CD14-positive monocyte (primary cell): ENCODE results near the gene FGF14. TPM values are rescaled to one million over a fixed set of nuclear protein-coding genes. Genes with fewer than 3 reads are reported as not detected.

Experiments used
- DNase-seq, 3 donors: peaks; one replicate each; pipeline ENCODE4 v3.0.0-alpha.2; 2011 to 2022
- H2AFZ ChIP-seq: 2 replicates; pipeline ENCODE4 v1.6.0; 2012; ENCODE audit warnings: mild to moderate bottlenecking, low read depth, low read length, inconsistent platforms; ENCODE audit not compliant: insufficient read depth, poor library complexity, severe bottlenecking
- H3K27ac ChIP-seq, 2 donors: 1 replicate in 1 of 2; 2 replicates in 1 of 2; pipeline ENCODE4 v1.5.1; 2012 to 2013; ENCODE audit warnings: low read length in 2 of 2, control low read depth in 1 of 2, inconsistent platforms in 1 of 2, low read depth in 1 of 2, mild to moderate bottlenecking in 1 of 2
- H3K27me3 ChIP-seq, 2 donors: one replicate each; pipeline versions ENCODE4 v1.6.0 to v1.6.1; 2011 to 2013; ENCODE audit warnings: low read length in 2 of 2; ENCODE audit not compliant: control insufficient read depth in 2 of 2, insufficient read depth in 2 of 2
- H3K36me3 ChIP-seq, 2 donors: replicated peaks in 1 of 2; 1 replicate in 1 of 2; 2 replicates in 1 of 2; pipeline versions ENCODE4 v1.5.1 to v1.6.1; 2012 to 2013; ENCODE audit warnings: low read length in 2 of 2, control low read depth in 1 of 2, inconsistent platforms in 1 of 2, mild to moderate bottlenecking in 1 of 2; ENCODE audit not compliant: insufficient read depth in 2 of 2, control insufficient read depth in 1 of 2
- H3K4me1 ChIP-seq, 2 donors: 1 replicate in 1 of 2; 2 replicates in 1 of 2; pipeline versions ENCODE4 v1.5.1 to v1.6.1; 2012 to 2013; ENCODE audit warnings: low read length in 2 of 2, control low read depth in 1 of 2, inconsistent platforms in 1 of 2, mild to moderate bottlenecking in 1 of 2, moderate library complexity in 1 of 2; ENCODE audit not compliant: insufficient read depth in 2 of 2, control insufficient read depth in 1 of 2
- H3K4me2 ChIP-seq: replicated peaks from 2 replicates; pipeline ENCODE3; 2012; ENCODE audit warnings: low read length, moderate library complexity, mild to moderate bottlenecking; ENCODE audit not compliant: poor library complexity, severe bottlenecking; ENCODE audit errors: extremely low read depth
- H3K4me3 ChIP-seq, 3 experiments: fragments of 200-600 bp in 1 of 3; sonication (generic) in 1 of 3; replicated peaks in 1 of 3; 1 replicate in 2 of 3; 2 replicates in 1 of 3; pipeline ENCODE4 v1.5.1; 2011 to 2013; ENCODE audit warnings: low read length in 3 of 3, mild to moderate bottlenecking in 3 of 3, control low read depth in 2 of 3, low read depth in 2 of 3, inconsistent platforms in 1 of 3, moderate library complexity in 1 of 3
- H3K79me2 ChIP-seq: 2 replicates; pipeline ENCODE4 v1.6.0; 2012; ENCODE audit warnings: mild to moderate bottlenecking, control low read depth, inconsistent platforms, low read length, moderate library complexity; ENCODE audit not compliant: insufficient read depth
- H3K9ac ChIP-seq: 2 replicates; pipeline ENCODE4 v1.6.0; 2017; ENCODE audit warnings: low read length, mild to moderate bottlenecking; ENCODE audit not compliant: insufficient read depth, poor library complexity, severe bottlenecking
- H3K9me3 ChIP-seq, 2 donors: replicated peaks in 1 of 2; 1 replicate in 1 of 2; 2 replicates in 1 of 2; pipeline versions ENCODE4 v1.5.1 to v1.6.1; 2012 to 2013; ENCODE audit warnings: low read length in 2 of 2, control low read depth in 1 of 2; ENCODE audit not compliant: control insufficient read depth in 1 of 2, insufficient read depth in 1 of 2
- H4K20me1 ChIP-seq: 2 replicates; pipeline ENCODE4 v1.6.0; 2012; ENCODE audit warnings: mild to moderate bottlenecking, low read length, control low read depth, moderate library complexity; ENCODE audit not compliant: insufficient read depth
- H3K27ac Mint-ChIP-seq, 7 donors: one replicate each; pipeline ENCODE4 v1.8.0; 2020; ENCODE audit warnings: mild to moderate bottlenecking in 7 of 7, mixed read lengths in 7 of 7, moderate library complexity in 6 of 7, inconsistent platforms in 2 of 7
- H3K27me3 Mint-ChIP-seq, 3 donors: one replicate each; pipeline ENCODE4 v1.8.0; 2021 to 2022; ENCODE audit warnings: low read depth in 3 of 3, mild to moderate bottlenecking in 3 of 3, mixed read lengths in 3 of 3, moderate library complexity in 3 of 3, inconsistent platforms in 1 of 3
- H3K36me3 Mint-ChIP-seq, 2 donors: one replicate each; pipeline ENCODE4 v1.8.0; 2020; ENCODE audit warnings: mixed read lengths in 2 of 2, inconsistent platforms in 1 of 2, mild to moderate bottlenecking in 1 of 2
- H3K4me1 Mint-ChIP-seq: one replicate; pipeline ENCODE4 v1.8.0; 2020; ENCODE audit warnings: mild to moderate bottlenecking, mixed read lengths
- H3K4me3 Mint-ChIP-seq, 2 donors: one replicate each; pipeline ENCODE4 v1.8.0; 2020; ENCODE audit warnings: mild to moderate bottlenecking in 2 of 2, mixed read lengths in 2 of 2, moderate library complexity in 1 of 2
- H3K9me3 Mint-ChIP-seq, 7 donors: one replicate each; pipeline ENCODE4 v1.8.0; 2020 to 2022; ENCODE audit warnings: mixed read lengths in 7 of 7, mild to moderate bottlenecking in 6 of 7, moderate library complexity in 6 of 7, inconsistent platforms in 2 of 7
- intact Hi-C, 2 donors: fragments of 100-400 bp; cut with micrococcal nuclease; formaldehyde crosslinking; loops; one replicate each; pipeline versions ENCODE4 v1.15.0 to v1.15.1; 2023
- polyA plus RNA-seq, 3 donors: library from polyadenylated mRNA; depleted of rRNA in 1 of 3; unstranded in 2 of 3; stranded (reverse) in 1 of 3; fragments of 300-500 nt in 2 of 3; fragments of >200 nt in 1 of 3; fragmentation: Illumina TruSeq in 2 of 3; gene quantifications; 1 replicate in 2 of 3; 2 replicates in 1 of 3; pipeline ENCODE4 v1.2.3, GENCODE V29; 2012 to 2021
- TF ChIP-seq, protein P1 (sequence below): fragments of 200-600 bp; IDR thresholded peaks from one replicate; pipeline ENCODE4 v1.8.0; 2022; ENCODE audit warnings: antibody characterized with exemption, mild to moderate bottlenecking

Gene FGF14
- polyA plus RNA-seq, 3 donors = not detected

DNA sequence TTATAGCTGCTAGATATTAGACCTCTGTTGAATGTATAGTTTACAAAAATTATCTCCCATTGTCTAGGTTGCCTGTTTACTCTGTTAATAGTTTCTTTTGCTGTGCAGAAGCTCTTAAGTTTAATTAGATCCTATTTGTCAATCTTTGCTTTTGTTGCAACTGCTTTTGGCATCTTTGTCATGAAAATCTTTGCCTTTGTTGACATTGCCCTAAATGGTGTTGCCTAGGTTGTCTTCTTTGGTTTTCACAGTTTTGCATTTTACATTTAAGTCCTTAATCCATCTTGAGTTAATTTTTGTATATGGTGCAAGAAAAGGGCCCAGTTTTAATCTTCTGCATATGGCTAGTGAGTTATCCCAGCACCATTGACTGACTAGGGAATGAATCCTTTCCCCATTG is 618.3 kb downstream of the FGF14 start:
- Histone ChIP-seq H3K4me2 (no peak overlapping the region), H3K9ac (no peak overlapping the region), H3K9me3 (no peaks in the 10 kb centered on the region), H2AFZ (no peak overlapping the region), H3K4me1 (no peaks in the 10 kb centered on the region), H4K20me1 (no peaks in the 10 kb centered on the region), H3K27ac (no peak overlapping the region), H3K79me2 (no peaks in the 10 kb centered on the region), H3K36me3 (no peaks in the 10 kb centered on the region), H3K4me3 (no peak overlapping the region), H3K27me3 (no peaks in the 10 kb centered on the region)
- H3K27me3 Mint-ChIP-seq = peaks cover 0 to under 1% (median 0%) of the 10 kb centered on the region in 3 donors
- peaks cover 0 to 2% (median 0%) of the 10 kb centered on the region in 7 donors for H3K9me3 Mint-ChIP-seq
- no peaks in the 10 kb centered on the region for H3K4me1 Mint-ChIP-seq
- H3K27ac Mint-ChIP-seq = no peak overlapping the region
- TF ChIP-seq, protein P1, sequence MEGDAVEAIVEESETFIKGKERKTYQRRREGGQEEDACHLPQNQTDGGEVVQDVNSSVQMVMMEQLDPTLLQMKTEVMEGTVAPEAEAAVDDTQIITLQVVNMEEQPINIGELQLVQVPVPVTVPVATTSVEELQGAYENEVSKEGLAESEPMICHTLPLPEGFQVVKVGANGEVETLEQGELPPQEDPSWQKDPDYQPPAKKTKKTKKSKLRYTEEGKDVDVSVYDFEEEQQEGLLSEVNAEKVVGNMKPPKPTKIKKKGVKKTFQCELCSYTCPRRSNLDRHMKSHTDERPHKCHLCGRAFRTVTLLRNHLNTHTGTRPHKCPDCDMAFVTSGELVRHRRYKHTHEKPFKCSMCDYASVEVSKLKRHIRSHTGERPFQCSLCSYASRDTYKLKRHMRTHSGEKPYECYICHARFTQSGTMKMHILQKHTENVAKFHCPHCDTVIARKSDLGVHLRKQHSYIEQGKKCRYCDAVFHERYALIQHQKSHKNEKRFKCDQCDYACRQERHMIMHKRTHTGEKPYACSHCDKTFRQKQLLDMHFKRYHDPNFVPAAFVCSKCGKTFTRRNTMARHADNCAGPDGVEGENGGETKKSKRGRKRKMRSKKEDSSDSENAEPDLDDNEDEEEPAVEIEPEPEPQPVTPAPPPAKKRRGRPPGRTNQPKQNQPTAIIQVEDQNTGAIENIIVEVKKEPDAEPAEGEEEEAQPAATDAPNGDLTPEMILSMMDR = no peak
- intact Hi-C loops = no loop called here
- no peak for DNase-seq
- no peaks in the 10 kb centered on the region for H3K36me3 Mint-ChIP-seq
- H3K4me3 Mint-ChIP-seq = no peak overlapping the region

GRCh38 chr13:101780211-101780610 is 621.6 kb downstream of the FGF14 start:
- H3K4me2 ChIP-seq = no peak overlapping the region
- H3K4me3 ChIP-seq = no peak overlapping the region
- Mint-ChIP-seq H3K4me1 (no peaks in the 10 kb centered on the region), H3K27ac (no peak overlapping the region), H3K4me3 (no peak overlapping the region), H3K27me3 (peaks cover 0 to 4% (median 0%) of the 10 kb centered on the region in 3 donors), H3K36me3 (no peaks in the 10 kb centered on the region), H3K9me3 (peaks cover 0 to 2% (median 0%) of the 10 kb centered on the region in 7 donors)
- TF ChIP-seq, protein P1 = no peak
- DNase-seq = no peak
- H3K27me3 ChIP-seq = no peaks in the 10 kb centered on the region
- H3K9me3 ChIP-seq = no peaks in the 10 kb centered on the region
- intact Hi-C loops = no loop called here
- H3K9ac ChIP-seq = no peak overlapping the region
- H2AFZ ChIP-seq = no peak overlapping the region
- H3K4me1 ChIP-seq = no peaks in the 10 kb centered on the region
- no peaks in the 10 kb centered on the region for H3K36me3 ChIP-seq
- H4K20me1 ChIP-seq = no peaks in the 10 kb centered on the region
- H3K79me2 ChIP-seq = no peaks in the 10 kb centered on the region
- H3K27ac ChIP-seq = no peak overlapping the region
